Astrocyte of the spinal cord (primary cell): Measurements from ENCODE around the gene SLIT3.

Source experiments
- DNase-seq: peaks from one replicate; pipeline ENCODE4 v3.0.0; 2011; ENCODE audit warnings: low read depth, low spot score
- H3K4me3 ChIP-seq: 2 replicates; pipeline ENCODE4 v1.5.1; 2011; ENCODE audit warnings: low read depth, mild to moderate bottlenecking, low read length, moderate library complexity
- CTCF ChIP-seq: IDR thresholded peaks from 2 replicates; pipeline ENCODE4 v1.5.1; 2012; ENCODE audit warnings: low read depth, mild to moderate bottlenecking, low read length, inconsistent platforms
- in situ Hi-C: cut with HindIII; loops from 2 replicates; pipeline ENCODE4 v1.10.0; 2017; ENCODE audit warnings: low sequenced_read_pairs

The SLIT3 gene

GRCh38 chr5:168921147-168921866 lies 379.6 kb downstream of the SLIT3 start:
- H3K4me3 ChIP-seq, result no peak overlapping the region
- no peak for TF ChIP-seq CTCF
- DNase-seq, result no peak
- in situ Hi-C loops, result no loop called here

- no peak for DNase-seq
- in situ Hi-C loops, result no loop called here
- H3K4me3 ChIP-seq, result no peak overlapping the region
- no peak for TF ChIP-seq CTCF
These were observed 380.7 kb downstream of the SLIT3 start for GRCh38 chr5:168920019-168920810.

- H3K4me3 ChIP-seq, result no peak overlapping the region
- no peak for DNase-seq
- TF ChIP-seq CTCF, result no peak
- in situ Hi-C loops, result no loop called here
These were observed 382.9 kb downstream of the SLIT3 start for GRCh38 chr5:168917947-168918600.

- in situ Hi-C loops, result no loop called here
- no peak for DNase-seq
- no peak overlapping the region for H3K4me3 ChIP-seq
- no peak for TF ChIP-seq CTCF
These were observed 384.1 kb downstream of the SLIT3 start for GRCh38 chr5:168916852-168917251.

GRCh38 chr5:168916266-168916665 lies 384.7 kb downstream of the SLIT3 start:
- no peak for DNase-seq
- TF ChIP-seq CTCF, result no peak
- no peak overlapping the region for H3K4me3 ChIP-seq
- in situ Hi-C loops, result no loop called here

- no peak overlapping the region for H3K4me3 ChIP-seq
- TF ChIP-seq CTCF, result no peak
- in situ Hi-C loops, result no loop called here
- no peak for DNase-seq
These were observed 386.4 kb downstream of the SLIT3 start for GRCh38 chr5:168914491-168914890.
